NCI-H2171 treated with DMSO at 0.1 percent for 48 hours (cell line): ENCODE results near the gene UTRN.

ENCODE experiments used
- DNase-seq: peaks from one replicate; lab custom pipeline; 2025; lab: John Stamatoyannopoulos, UW

The UTRN gene

DNA sequence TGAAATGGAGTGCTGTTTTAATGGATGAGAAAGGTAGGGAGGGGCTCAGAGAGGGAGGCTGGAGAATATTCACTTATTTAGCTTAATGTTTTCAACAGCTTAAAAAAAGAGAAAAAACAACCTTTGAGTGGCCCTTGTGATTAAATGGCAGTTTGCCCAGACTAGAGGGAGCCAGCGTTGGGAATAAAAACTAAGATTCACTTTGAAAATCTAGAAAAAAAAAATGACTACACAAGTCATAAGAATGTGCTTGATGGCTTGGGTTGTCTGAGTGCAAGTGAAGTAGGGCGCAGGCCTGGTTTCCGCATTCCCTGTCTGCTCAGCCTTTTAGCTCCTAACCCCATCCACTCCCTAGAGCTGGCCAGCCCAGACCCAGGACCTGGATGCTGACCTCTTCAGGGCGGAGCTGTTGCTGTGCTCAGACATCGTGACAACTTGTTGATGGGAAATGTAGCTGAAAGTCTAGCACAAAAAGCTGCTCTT, 28.9 kb downstream of the UTRN start:
- no peak for DNase-seq

DNA sequence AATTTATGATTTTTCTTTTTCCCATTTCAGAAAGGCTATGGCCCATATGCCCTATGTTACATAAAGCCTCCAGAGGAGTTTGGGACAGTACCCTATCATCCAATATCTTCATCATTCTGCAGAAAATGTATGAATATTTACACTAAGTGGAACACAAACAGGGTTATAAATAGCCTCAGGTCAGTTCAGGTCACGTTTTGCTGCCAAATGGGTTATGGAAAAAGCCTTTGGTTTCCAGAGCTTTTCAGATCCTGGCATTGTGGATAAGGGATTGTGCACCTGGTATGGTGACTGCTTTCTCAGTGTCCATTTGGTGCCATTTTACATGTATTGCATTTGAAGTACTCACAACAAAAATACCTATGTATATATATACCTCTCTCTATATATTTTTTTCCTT, 29.4 kb downstream of the UTRN start:
- DNase-seq = no peak

GRCh38 chr6:144315226-144315980, 30.3 kb downstream of the UTRN start:
- DNase-seq = no peak

DNA sequence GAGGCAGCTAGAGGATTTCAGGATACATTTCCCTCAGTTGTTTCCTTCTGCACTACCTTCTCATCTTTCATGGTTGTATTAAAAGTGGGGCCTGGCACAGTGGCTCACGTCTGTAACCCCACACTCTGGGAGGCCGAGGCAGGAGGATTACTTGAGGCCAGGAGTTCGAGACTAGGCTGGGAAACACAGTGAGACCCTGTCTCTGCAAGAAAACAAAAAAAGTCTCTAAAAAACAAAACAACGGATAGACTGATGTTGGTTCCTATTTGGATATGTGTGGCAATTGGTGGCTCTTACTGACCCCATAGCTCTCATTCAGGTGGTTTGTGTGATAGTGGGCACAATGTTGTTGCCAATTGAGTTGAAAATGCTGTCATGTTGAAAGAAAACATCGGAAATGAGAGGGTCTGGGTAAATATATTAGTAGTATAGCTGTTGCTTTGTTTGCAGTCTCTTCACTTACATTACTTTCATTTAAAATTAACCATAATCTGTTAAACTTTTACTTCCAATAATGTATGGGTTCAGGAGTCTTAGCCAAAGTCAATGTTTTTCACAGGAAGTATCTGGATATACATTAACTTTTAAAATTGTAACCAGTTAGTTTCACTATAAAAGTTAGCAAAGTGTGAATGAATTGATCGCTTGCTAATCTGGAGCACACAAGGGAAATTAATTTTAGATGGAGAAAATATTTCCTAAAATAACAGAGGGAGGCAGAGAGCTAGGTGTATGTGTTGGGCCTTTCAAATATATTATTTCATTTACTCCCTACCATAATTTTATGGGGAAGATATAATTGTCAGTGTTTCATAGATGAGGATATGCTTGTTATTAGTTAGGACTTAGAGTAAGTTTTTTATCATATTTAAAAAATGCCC, 31.1 kb downstream of the UTRN start:
- DNase-seq = no peak

- DNase-seq = no peak
Observed at GRCh38 chr6:144316862-144317195, 31.7 kb downstream of the UTRN start.

GRCh38 chr6:144317736-144318135, 32.6 kb downstream of the UTRN start:
- DNase-seq = no peak

DNA sequence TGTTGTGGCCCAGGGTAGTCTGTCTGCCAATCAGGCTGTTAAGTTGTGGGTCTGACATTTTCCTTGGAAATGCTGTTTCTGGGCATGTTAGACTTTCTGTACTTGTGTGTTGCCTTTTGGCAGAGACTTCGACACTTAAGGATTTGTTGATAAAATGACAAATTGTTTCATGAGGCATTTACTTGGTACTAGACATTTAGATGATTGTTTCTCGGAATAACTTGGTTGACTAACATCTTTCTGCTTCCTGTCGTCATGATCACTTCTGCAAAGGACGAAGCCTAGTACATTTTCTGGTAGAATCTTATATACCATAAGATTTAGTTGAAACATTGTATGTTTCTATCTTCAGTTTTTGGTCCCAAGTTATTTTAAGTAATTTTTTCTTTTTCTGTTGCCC, 34.1 kb downstream of the UTRN start:
- DNase-seq = no peak

DNA sequence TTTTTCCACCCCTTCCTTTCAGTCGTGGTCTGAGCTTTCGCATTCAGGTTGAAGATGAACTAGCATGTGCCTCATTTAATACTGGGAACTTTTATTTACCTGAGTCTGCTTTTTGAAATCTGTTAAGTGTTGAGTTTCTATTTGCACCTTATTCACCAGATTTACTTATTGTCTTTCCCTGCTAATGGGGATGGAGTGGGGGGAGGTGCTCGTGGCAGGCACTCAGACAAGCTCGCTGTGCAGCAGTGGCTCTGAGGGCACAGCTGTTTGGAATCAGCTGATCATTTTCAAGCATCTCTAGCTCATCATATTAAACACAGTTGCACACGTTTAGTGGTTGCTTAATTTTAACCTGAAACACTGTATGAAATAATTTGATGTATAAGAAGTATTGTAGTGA, 35.6 kb downstream of the UTRN start:
- DNase-seq = no peak

- no peak for DNase-seq
Observed at GRCh38 chr6:144321839-144322591, 36.9 kb downstream of the UTRN start.

DNA sequence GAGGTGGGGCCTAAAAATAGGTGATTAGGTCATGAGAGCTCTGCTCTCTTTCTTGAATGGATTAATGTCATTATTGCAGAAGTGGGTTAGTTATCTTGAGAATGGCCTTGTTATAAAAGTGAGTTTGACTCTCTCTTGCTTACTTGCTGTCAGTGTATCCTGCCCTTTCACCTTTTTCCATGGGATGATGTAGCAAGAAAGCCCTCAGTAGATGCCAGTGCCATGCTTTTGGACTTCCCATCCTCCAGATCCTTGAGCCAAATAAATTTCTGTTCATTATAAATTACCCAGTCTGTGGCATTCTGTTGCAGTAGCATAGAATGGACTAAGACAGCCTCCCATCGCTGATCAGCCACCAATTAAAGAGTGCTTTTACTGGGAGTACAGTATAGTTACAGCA, 40.1 kb downstream of the UTRN start:
- DNase-seq = no peak

DNA sequence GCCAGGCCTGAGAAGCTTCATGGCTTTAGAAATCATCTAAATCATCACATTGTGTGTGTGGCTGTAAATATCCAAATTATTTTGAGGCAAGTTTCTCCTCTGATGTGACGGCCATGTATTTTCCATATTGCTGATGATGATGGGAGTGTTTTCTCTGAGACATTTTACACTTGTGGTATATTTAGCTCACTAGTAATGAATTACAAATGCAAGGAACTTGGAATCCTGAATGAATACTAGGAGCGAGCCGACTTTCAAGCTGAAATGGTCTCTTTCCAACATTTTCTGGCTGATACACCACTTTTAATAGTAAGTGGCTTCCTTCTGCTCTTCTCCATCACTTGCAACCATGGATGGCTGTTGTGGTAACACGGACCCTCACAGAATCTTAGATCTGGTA, 41.3 kb downstream of the UTRN start:
- DNase-seq = no peak

DNA sequence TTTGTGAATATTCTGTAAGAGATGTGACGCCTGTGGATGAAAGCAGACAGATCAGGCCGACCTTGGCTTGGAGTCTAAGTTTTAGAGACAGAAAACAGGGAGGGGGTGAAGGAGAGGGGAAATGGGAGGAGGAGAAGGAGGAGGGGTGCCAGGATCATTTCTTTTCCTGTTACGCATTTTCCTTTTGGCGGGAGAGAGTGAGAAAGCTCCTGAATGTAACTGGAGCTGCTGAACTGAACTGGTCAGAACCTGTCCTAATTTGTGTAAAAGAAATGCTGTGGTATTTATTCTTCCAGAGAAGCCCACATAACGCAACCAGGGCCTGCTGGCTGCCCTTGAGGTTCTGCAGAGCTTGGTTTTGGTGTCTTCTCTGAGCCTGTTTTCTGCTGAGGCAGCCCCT, 41.9 kb downstream of the UTRN start:
- DNase-seq = no peak

- DNase-seq = no peak
Observed at GRCh38 chr6:144330017-144330987, 45.2 kb downstream of the UTRN start.

DNA sequence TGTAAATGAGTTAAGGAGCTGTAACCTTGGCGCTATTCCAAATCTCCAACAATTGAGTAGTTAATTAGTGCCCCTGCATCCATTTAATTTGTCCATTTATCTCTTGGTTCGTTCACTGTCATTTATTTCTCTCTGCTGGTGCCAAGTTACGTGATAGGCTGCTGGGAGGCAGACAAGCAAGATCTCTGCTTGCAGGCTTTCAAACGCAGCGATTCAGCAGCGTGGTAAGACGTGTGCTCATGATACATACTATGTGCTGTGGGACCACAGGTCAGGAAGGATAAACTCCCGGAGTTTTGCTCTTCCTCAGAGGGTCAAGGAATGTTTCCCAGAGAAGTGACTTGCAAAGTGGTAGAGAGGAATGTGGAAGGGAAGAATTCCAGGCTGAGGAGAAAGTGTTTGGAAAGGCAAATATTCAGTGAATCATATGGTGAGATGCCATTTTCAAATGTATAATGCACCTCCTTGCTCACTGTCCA, 46.4 kb downstream of the UTRN start:
- DNase-seq = no peak

GRCh38 chr6:144332177-144332576, 47.0 kb downstream of the UTRN start:
- DNase-seq = no peak

- no peak for DNase-seq
Observed at GRCh38 chr6:144334150-144334708, 49.1 kb downstream of the UTRN start.
